ENCODE measurements around the gene BPIFB3.

DNA sequence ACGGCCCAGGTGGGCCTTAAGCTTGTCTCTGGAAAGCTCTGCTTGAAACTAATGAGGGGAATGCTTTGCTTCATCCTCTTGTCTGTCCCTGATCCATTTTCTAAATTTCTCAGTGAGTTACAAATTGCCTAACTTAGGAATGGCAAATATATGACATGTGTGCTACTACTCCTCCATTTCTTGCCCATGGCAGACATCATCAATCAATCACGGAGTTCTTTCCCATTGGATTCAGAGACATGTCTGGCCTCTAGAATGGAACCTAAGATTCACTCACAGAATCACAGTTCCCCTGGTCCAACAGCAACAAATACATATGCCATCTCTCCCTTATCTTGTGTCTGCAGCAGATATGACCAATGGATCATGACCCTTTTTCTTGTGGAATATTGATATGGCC, 19.1 kb downstream of the BPIFB3 start:
- TF ChIP-seq, protein P1, sequence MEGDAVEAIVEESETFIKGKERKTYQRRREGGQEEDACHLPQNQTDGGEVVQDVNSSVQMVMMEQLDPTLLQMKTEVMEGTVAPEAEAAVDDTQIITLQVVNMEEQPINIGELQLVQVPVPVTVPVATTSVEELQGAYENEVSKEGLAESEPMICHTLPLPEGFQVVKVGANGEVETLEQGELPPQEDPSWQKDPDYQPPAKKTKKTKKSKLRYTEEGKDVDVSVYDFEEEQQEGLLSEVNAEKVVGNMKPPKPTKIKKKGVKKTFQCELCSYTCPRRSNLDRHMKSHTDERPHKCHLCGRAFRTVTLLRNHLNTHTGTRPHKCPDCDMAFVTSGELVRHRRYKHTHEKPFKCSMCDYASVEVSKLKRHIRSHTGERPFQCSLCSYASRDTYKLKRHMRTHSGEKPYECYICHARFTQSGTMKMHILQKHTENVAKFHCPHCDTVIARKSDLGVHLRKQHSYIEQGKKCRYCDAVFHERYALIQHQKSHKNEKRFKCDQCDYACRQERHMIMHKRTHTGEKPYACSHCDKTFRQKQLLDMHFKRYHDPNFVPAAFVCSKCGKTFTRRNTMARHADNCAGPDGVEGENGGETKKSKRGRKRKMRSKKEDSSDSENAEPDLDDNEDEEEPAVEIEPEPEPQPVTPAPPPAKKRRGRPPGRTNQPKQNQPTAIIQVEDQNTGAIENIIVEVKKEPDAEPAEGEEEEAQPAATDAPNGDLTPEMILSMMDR (conservative IDR thresholded peaks at IDR 0.05; ENCODE audit: low read depth in 2 of 2) = no peak
- TF ChIP-seq, protein P2, sequence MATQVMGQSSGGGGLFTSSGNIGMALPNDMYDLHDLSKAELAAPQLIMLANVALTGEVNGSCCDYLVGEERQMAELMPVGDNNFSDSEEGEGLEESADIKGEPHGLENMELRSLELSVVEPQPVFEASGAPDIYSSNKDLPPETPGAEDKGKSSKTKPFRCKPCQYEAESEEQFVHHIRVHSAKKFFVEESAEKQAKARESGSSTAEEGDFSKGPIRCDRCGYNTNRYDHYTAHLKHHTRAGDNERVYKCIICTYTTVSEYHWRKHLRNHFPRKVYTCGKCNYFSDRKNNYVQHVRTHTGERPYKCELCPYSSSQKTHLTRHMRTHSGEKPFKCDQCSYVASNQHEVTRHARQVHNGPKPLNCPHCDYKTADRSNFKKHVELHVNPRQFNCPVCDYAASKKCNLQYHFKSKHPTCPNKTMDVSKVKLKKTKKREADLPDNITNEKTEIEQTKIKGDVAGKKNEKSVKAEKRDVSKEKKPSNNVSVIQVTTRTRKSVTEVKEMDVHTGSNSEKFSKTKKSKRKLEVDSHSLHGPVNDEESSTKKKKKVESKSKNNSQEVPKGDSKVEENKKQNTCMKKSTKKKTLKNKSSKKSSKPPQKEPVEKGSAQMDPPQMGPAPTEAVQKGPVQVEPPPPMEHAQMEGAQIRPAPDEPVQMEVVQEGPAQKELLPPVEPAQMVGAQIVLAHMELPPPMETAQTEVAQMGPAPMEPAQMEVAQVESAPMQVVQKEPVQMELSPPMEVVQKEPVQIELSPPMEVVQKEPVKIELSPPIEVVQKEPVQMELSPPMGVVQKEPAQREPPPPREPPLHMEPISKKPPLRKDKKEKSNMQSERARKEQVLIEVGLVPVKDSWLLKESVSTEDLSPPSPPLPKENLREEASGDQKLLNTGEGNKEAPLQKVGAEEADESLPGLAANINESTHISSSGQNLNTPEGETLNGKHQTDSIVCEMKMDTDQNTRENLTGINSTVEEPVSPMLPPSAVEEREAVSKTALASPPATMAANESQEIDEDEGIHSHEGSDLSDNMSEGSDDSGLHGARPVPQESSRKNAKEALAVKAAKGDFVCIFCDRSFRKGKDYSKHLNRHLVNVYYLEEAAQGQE (IDR thresholded peaks at IDR 0.05; ENCODE audit: unreplicated experiment) = no peak
- TF ChIP-seq EZH2phosphoT487 (IDR thresholded peaks at IDR 0.05; ENCODE audit: unreplicated experiment) (no peak), STAT1 (IDR thresholded peaks at IDR 0.05; ENCODE audit: unreplicated experiment) (no peak), ZNF331 (CRISPR knock-in tag; IDR thresholded peaks at IDR 0.05; ENCODE audit: low read depth) (no peak), POLR2AphosphoS5 (IDR thresholded peaks at IDR 0.05; ENCODE audit: low read depth) (no peak), EZH2 (IDR thresholded peaks at IDR 0.05; ENCODE audit: low read depth, unreplicated experiment) (no peak)
- TF ChIP-seq, protein P3, sequence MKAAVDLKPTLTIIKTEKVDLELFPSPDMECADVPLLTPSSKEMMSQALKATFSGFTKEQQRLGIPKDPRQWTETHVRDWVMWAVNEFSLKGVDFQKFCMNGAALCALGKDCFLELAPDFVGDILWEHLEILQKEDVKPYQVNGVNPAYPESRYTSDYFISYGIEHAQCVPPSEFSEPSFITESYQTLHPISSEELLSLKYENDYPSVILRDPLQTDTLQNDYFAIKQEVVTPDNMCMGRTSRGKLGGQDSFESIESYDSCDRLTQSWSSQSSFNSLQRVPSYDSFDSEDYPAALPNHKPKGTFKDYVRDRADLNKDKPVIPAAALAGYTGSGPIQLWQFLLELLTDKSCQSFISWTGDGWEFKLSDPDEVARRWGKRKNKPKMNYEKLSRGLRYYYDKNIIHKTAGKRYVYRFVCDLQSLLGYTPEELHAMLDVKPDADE (IDR thresholded peaks at IDR 0.05) = no peak

Measured in GM23338 (cell line).